Erythroblast (primary cell): ENCODE results near the gene TOR1A.

Experiments used
- GATA1 ChIP-seq: IDR thresholded peaks from 2 replicates; pipeline ENCODE4 v1.6.1; 2011; ENCODE audit warnings: low read depth, mild to moderate bottlenecking, control low read depth, low read length, moderate library complexity
- POLR2A ChIP-seq: IDR thresholded peaks from 2 replicates; pipeline ENCODE4 v1.6.1; 2011; ENCODE audit warnings: mild to moderate bottlenecking, low read length

DNA sequence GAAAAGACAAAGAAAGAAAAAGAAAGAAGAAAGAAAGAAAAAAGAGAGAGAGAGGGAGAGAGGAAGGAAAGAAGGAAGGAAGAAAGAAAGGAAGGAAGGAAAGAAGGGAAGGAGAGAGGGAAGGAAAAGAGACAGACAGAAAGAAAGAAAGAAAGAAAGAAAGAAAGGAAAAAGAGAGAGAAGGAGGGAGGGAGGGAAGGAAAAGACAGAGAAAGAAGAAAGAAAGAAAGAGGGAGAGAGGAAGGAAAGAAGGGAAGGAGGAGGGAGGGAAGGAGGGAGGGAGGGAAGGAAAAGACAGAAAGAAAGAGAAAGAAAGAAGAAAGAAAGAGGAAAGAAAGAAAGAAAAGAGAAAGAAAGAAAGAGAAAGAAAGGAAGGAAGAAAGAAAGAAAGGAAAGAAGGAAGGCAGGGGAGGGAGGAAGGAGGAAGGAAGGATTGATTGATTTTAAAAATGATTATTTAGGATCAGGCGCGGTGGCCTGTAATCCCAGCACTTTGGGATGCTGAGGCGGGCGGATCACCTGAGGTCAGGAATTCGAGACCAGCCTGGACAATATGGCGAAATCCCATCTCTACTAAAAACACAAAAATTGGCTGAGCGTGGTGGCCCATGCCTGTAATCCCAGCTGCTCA lies 44.3 kb downstream of the TOR1A start:
- TF ChIP-seq POLR2A (no peak), GATA1 (no peak)
